BLaER1 treated with 17β-estradiol and CSF1 and Interleukin-3, amounts not matched to agents 10 nM and 100 nM (cell line): Measurements from ENCODE around the gene KCNA5.

Experiments used
- H3K27ac ChIP-seq, 11 experiments: shearing (Covaris generic); formaldehyde crosslinking; 2 replicates each; pipeline ENCODE4 v1.8.1; 2022
- H3K27me3 ChIP-seq, 11 experiments: shearing (Covaris generic); formaldehyde crosslinking; 2 replicates each; pipeline ENCODE4 v1.8.1; 2022
- H3K36me3 ChIP-seq, 11 experiments: shearing (Covaris generic); formaldehyde crosslinking; 2 replicates each; pipeline ENCODE4 v1.8.1; 2022
- H3K4me1 ChIP-seq, 10 experiments: shearing (Covaris generic); formaldehyde crosslinking; 2 replicates each; pipeline ENCODE4 v1.8.1; 2022
- H3K4me2 ChIP-seq, 11 experiments: shearing (Covaris generic); formaldehyde crosslinking; 2 replicates each; pipeline ENCODE4 v1.8.1; 2022
- H3K4me3 ChIP-seq, 10 experiments: shearing (Covaris generic); formaldehyde crosslinking; 2 replicates each; pipeline ENCODE4 v1.8.1; 2022
- H3K9ac ChIP-seq, 11 experiments: shearing (Covaris generic); formaldehyde crosslinking; 2 replicates each; pipeline ENCODE4 v1.8.1; 2022
- H3K9me3 ChIP-seq, 11 experiments: shearing (Covaris generic); formaldehyde crosslinking; replicated peaks in 1 of 11; 2 replicates each; pipeline ENCODE4 v1.8.1; 2022
- H4K20me1 ChIP-seq, 11 experiments: shearing (Covaris generic); formaldehyde crosslinking; 2 replicates each; pipeline ENCODE4 v1.8.1; 2022
- Cebpa-rat ChIP-seq, 11 experiments: shearing (Covaris generic); IDR thresholded peaks; 2 replicates each; pipeline ENCODE4 v1.8.1; 2022

KCNA5 gene

GRCh38 chr12:5078423-5078822 lies 34.7 kb downstream of the KCNA5 start:
- no peak for TF ChIP-seq Cebpa-rat (IDR thresholded peaks at IDR 0.05)
- Histone ChIP-seq H3K4me3 (no peak overlapping the region), H3K27ac (no peak overlapping the region), H3K4me2 (peak overlapping the region in 2 of 11 experiments; percentile 1 to 3; a peak in 3 of 22 replicates), H3K36me3 (no peaks in the 10 kb centered on the region), H3K9me3 (no peaks in the 10 kb centered on the region), H3K27me3 (no peaks in the 10 kb centered on the region), H4K20me1 (no peaks in the 10 kb centered on the region; a peak in 1 of 22 replicates), H3K9ac (no peak overlapping the region), H3K4me1 (peaks cover 0 to 5% (median 0%) of the 10 kb centered on the region in 10 experiments; a peak in 1 of 20 replicates)

- Histone ChIP-seq H3K27ac (no peak overlapping the region), H3K4me1 (peaks cover 0 to 5% (median 0%) of the 10 kb centered on the region in 10 experiments; a peak in 1 of 20 replicates), H3K9ac (no peak overlapping the region), H3K36me3 (no peaks in the 10 kb centered on the region), H3K27me3 (no peaks in the 10 kb centered on the region), H3K9me3 (no peaks in the 10 kb centered on the region), H3K4me2 (no peak overlapping the region), H3K4me3 (no peak overlapping the region), H4K20me1 (no peaks in the 10 kb centered on the region; a peak in 1 of 22 replicates)
- TF ChIP-seq Cebpa-rat (IDR thresholded peaks at IDR 0.05): no peak
Measured at GRCh38 chr12:5081016-5081415, 37.3 kb downstream of the KCNA5 start.

GRCh38 chr12:5083955-5084849 lies 40.5 kb downstream of the KCNA5 start:
- no peak overlapping the region for H3K4me2 ChIP-seq
- no peaks in the 10 kb centered on the region for H3K36me3 ChIP-seq
- no peak overlapping the region for H3K27ac ChIP-seq
- TF ChIP-seq Cebpa-rat (IDR thresholded peaks at IDR 0.05): no peak
- no peaks in the 10 kb centered on the region for H3K9me3 ChIP-seq
- no peak overlapping the region for H3K4me3 ChIP-seq
- no peaks in the 10 kb centered on the region for H3K4me1 ChIP-seq
- H4K20me1 ChIP-seq: no peaks in the 10 kb centered on the region; a peak in 2 of 22 replicates
- H3K9ac ChIP-seq: no peak overlapping the region
- H3K27me3 ChIP-seq: no peaks in the 10 kb centered on the region

- no peaks in the 10 kb centered on the region for H3K27me3 ChIP-seq
- no peaks in the 10 kb centered on the region for H3K9me3 ChIP-seq
- H3K4me2 ChIP-seq: no peak overlapping the region
- H3K4me3 ChIP-seq: no peak overlapping the region
- H3K9ac ChIP-seq: no peak overlapping the region
- H3K4me1 ChIP-seq: no peaks in the 10 kb centered on the region
- H3K27ac ChIP-seq: no peak overlapping the region
- no peaks in the 10 kb centered on the region for H3K36me3 ChIP-seq
- no peak for TF ChIP-seq Cebpa-rat (IDR thresholded peaks at IDR 0.05)
- H4K20me1 ChIP-seq: no peaks in the 10 kb centered on the region; a peak in 2 of 22 replicates
Measured at GRCh38 chr12:5085896-5086295, 42.2 kb downstream of the KCNA5 start.

- H3K9ac ChIP-seq: no peak overlapping the region
- H3K4me3 ChIP-seq: no peak overlapping the region
- no peak overlapping the region for H3K27ac ChIP-seq
- H3K27me3 ChIP-seq: no peaks in the 10 kb centered on the region
- H4K20me1 ChIP-seq: no peaks in the 10 kb centered on the region; a peak in 2 of 22 replicates
- no peak overlapping the region for H3K4me2 ChIP-seq
- H3K9me3 ChIP-seq: no peaks in the 10 kb centered on the region
- no peaks in the 10 kb centered on the region for H3K4me1 ChIP-seq
- no peak for TF ChIP-seq Cebpa-rat (IDR thresholded peaks at IDR 0.05)
- H3K36me3 ChIP-seq: no peaks in the 10 kb centered on the region
Measured at GRCh38 chr12:5087831-5088554, 44.3 kb downstream of the KCNA5 start.

GRCh38 chr12:5088586-5089264 lies 45.0 kb downstream of the KCNA5 start:
- H3K36me3 ChIP-seq: no peaks in the 10 kb centered on the region
- no peaks in the 10 kb centered on the region for H3K9me3 ChIP-seq
- H3K4me3 ChIP-seq: no peak overlapping the region
- H3K27ac ChIP-seq: no peak overlapping the region
- no peaks in the 10 kb centered on the region; a peak in 2 of 22 replicates for H4K20me1 ChIP-seq
- no peak overlapping the region for H3K4me2 ChIP-seq
- H3K4me1 ChIP-seq: no peaks in the 10 kb centered on the region
- TF ChIP-seq Cebpa-rat (IDR thresholded peaks at IDR 0.05): no peak
- no peak overlapping the region for H3K9ac ChIP-seq
- no peaks in the 10 kb centered on the region for H3K27me3 ChIP-seq

- Histone ChIP-seq H3K4me2 (no peak overlapping the region), H4K20me1 (no peaks in the 10 kb centered on the region), H3K9ac (no peak overlapping the region), H3K4me1 (no peaks in the 10 kb centered on the region), H3K9me3 (no peaks in the 10 kb centered on the region), H3K27ac (no peak overlapping the region), H3K36me3 (no peaks in the 10 kb centered on the region), H3K27me3 (no peaks in the 10 kb centered on the region), H3K4me3 (no peak overlapping the region)
- no peak for TF ChIP-seq Cebpa-rat (IDR thresholded peaks at IDR 0.05)
Measured at GRCh38 chr12:5094551-5094950, 50.9 kb downstream of the KCNA5 start.

GRCh38 chr12:5094986-5095385 lies 51.3 kb downstream of the KCNA5 start:
- no peak for TF ChIP-seq Cebpa-rat (IDR thresholded peaks at IDR 0.05)
- no peak overlapping the region for H3K9ac ChIP-seq
- no peaks in the 10 kb centered on the region for H3K27me3 ChIP-seq
- H3K27ac ChIP-seq: no peak overlapping the region
- no peaks in the 10 kb centered on the region for H3K4me1 ChIP-seq
- H3K4me2 ChIP-seq: no peak overlapping the region
- H4K20me1 ChIP-seq: no peaks in the 10 kb centered on the region
- H3K36me3 ChIP-seq: no peaks in the 10 kb centered on the region
- no peak overlapping the region for H3K4me3 ChIP-seq
- H3K9me3 ChIP-seq: no peaks in the 10 kb centered on the region
